Muscle layer of colon (tissue), 2 donors: ENCODE results near the gene RUNX1.

Source experiments
- H3K27ac ChIP-seq: one replicate; pipeline ENCODE4 v1.7.0; 2013; ENCODE audit warnings: low read depth, mild to moderate bottlenecking, low read length, moderate library complexity
- H3K27me3 ChIP-seq, 2 donors: one replicate each; pipeline ENCODE4 v1.7.0; 2013; ENCODE audit warnings: low read length in 2 of 2, mild to moderate bottlenecking in 2 of 2; ENCODE audit not compliant: insufficient read depth in 2 of 2, control insufficient read depth in 1 of 2
- H3K36me3 ChIP-seq: one replicate; pipeline ENCODE4 v1.7.0; 2013; ENCODE audit warnings: mild to moderate bottlenecking, low read length; ENCODE audit not compliant: insufficient read depth
- H3K4me1 ChIP-seq: one replicate; pipeline ENCODE4 v1.7.0; 2013; ENCODE audit warnings: mild to moderate bottlenecking, low read length; ENCODE audit not compliant: insufficient read depth
- H3K4me3 ChIP-seq, 2 donors: one replicate each; pipeline ENCODE4 v1.7.0; 2013; ENCODE audit warnings: low read length in 2 of 2, low read depth in 1 of 2, mild to moderate bottlenecking in 1 of 2, moderate library complexity in 1 of 2
- H3K9ac ChIP-seq: one replicate; pipeline ENCODE4 v1.7.0; 2013; ENCODE audit warnings: low read length
- H3K9me3 ChIP-seq: one replicate; pipeline ENCODE4 v1.7.0; 2013; ENCODE audit warnings: mild to moderate bottlenecking, low read length
- donor health status: abdominal sarcoma.
- donor health status: Adenocarcinoma of cecum.

Gene RUNX1

DNA sequence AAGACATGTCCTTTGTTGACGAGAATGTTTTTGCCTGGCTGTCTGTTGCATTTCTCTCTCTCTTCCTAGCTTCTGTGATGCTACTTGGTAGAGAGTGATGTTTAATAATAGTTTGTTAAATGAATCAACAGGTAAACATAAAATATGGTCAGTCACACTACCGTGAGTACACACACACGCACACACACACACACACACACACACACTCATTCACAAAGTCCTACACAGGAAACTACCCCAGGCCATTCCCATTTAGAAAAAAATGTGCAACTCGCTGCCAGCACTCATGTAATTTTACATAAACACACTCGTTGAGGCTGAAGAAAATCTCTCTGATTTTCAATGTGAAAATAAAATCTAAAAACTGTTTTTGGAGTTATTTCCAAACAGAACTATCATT lies 38.7 kb downstream of the RUNX1 start:
- Histone ChIP-seq H3K9me3 (no peaks in the 10 kb centered on the region), H3K27ac (no peak overlapping the region), H3K4me1 (no peaks in the 10 kb centered on the region), H3K36me3 (no peaks in the 10 kb centered on the region), H3K9ac (no peak overlapping the region), H3K27me3 (no peaks in the 10 kb centered on the region), H3K4me3 (no peak overlapping the region)

DNA sequence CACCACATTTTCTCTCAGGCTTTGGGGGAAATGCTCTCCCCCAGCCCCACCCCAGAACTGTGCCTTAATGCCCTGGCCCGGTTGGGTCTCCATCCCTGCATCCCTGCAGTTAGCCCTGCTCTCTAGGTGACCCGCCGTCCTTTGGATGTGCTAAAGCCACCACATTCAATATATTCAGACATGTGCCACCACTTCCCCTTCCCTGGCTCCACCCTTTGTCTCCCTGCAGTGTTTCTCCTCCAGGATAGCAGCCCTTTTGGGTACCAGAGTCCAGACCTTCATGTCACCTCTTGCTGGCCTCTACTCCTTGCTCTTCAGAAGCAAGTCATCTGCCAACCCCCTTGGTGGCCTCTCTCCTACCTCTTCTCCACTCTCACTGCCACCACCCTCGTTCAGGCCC lies 41.8 kb downstream of the RUNX1 start:
- H3K27ac ChIP-seq, result no peak overlapping the region

DNA sequence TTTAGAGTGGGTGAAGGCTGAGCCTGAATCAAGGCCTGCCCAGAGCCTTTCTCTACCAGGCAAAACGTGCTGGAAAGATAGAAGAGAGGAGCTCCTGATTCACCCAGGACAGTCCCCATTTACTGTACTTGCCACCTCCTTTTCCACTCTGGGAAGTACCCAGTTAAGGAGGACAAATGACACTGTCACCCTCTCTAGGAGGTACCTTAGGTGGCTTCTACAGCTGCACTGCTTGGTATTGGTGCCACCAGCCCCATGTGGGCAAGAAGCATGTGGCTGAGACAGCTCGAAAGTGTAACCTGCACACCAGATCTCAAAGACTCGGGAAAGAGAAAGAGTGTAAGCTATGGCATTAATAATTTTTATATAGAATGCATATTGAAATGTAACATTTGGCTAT lies 42.3 kb downstream of the RUNX1 start:
- Histone ChIP-seq H3K36me3 (no peaks in the 10 kb centered on the region), H3K27me3 (no peaks in the 10 kb centered on the region), H3K27ac (no peak overlapping the region), H3K9ac (no peak overlapping the region), H3K4me1 (no peaks in the 10 kb centered on the region), H3K9me3 (no peaks in the 10 kb centered on the region), H3K4me3 (no peak overlapping the region)

More for the DNA sequence above, 41.8 kb downstream of the RUNX1 start:
- H3K4me1 ChIP-seq, result no peaks in the 10 kb centered on the region
- no peaks in the 10 kb centered on the region for H3K27me3 ChIP-seq
- H3K9ac ChIP-seq, result no peak overlapping the region
- no peaks in the 10 kb centered on the region for H3K9me3 ChIP-seq
- H3K4me3 ChIP-seq, result no peak overlapping the region
- H3K36me3 ChIP-seq, result no peaks in the 10 kb centered on the region

DNA sequence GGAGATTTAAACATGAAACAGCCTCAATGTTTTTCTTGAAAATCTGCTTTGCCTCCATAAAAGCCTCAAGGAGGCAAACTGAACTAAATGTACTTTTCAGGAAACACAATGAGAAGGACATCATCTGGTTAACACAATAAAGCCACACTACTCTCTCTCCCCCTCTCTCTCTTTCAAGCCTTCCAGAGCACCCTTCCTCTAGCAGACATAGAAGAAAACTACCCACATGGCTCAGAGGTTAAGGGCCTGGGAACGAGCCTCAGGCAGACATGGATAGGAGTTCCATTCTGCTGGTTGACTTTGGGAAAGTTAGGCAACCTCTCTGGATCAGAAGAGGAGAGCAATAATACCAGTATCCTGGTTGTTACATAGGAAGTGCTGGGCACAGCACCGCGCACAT lies 42.9 kb downstream of the RUNX1 start:
- H3K27me3 ChIP-seq, result no peaks in the 10 kb centered on the region
- H3K9ac ChIP-seq, result no peak overlapping the region
- H3K4me1 ChIP-seq, result no peaks in the 10 kb centered on the region
- H3K36me3 ChIP-seq, result no peaks in the 10 kb centered on the region
- H3K27ac ChIP-seq, result no peak overlapping the region
- no peaks in the 10 kb centered on the region for H3K9me3 ChIP-seq
- H3K4me3 ChIP-seq, result no peak overlapping the region

DNA sequence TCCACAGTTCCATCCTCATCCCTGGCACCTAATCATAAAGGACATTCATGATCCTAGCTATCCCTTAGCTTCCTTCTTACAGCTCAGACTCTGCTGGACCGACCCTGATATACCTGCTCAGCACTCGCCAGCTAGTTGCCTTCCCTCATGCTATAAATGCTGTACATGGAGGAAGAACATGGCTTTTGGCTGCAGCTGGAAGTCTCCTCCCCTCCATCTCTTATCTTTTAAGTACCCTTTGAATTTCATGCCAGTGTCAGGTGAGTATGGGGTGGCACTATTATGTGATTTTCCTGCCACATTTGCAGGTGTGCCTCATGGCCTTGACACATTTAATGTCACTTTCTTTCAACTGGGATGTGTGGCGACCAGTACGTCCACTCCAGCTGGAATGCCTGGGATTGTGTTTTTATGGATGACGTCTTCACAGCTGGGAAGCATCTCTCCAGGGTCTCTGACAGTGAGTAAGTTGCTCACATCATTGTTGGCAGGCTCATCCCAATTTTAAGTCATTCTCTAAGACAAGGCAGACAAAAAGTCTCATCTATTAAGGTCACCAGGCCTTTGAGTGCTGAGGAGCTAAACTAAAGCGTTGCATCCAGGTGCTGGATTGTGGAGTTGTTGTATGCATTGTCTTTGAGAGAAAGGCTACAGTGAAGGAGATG lies 43.4 kb downstream of the RUNX1 start:
- Histone ChIP-seq H3K4me1 (no peaks in the 10 kb centered on the region), H3K27me3 (no peaks in the 10 kb centered on the region), H3K9me3 (no peaks in the 10 kb centered on the region), H3K9ac (no peak overlapping the region), H3K4me3 (no peak overlapping the region), H3K36me3 (no peaks in the 10 kb centered on the region), H3K27ac (no peak overlapping the region)

DNA sequence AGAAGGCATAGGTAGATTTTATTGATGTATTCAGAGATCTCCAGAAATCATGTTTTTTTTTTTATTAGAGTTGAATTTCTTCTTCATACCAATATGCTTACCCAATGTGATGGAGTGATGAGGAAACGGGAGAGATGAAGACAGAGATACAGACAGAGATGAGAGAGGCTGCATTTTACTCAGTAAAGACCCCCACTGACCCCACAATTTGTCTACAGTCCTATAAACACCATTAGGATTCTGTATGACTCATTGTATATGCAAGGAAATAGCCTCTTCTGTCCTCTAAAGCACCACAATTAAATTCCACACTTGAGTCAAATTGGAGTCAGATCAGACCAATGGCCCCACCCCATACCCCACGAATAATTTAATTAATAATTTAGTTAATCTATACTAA lies 44.0 kb downstream of the RUNX1 start:
- Histone ChIP-seq H3K9me3 (no peaks in the 10 kb centered on the region), H3K27me3 (no peaks in the 10 kb centered on the region), H3K9ac (no peak overlapping the region)

DNA sequence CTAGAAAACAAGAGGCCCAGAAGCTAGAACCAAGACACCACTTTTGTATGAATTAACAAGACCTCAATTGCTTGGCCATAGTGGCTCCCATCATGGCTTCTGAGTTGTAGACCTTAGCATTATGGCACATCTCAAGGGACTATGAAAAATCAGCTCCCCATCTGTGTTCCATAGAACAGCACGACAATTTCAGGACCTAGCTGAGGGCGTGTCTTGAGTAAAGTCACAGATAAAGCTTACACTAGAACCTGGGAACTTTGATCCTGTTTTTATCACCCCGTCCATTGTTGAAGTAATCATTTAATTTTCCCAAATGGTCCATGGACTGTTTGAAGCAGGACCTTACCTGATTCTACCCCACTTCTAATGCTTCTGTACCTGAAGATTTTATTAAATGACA lies 44.8 kb downstream of the RUNX1 start:
- Histone ChIP-seq H3K4me1 (peaks cover under 1% of the 10 kb centered on the region), H3K9me3 (no peaks in the 10 kb centered on the region), H3K27me3 (no peaks in the 10 kb centered on the region), H3K27ac (no peak overlapping the region), H3K36me3 (no peaks in the 10 kb centered on the region), H3K4me3 (no peak overlapping the region), H3K9ac (no peak overlapping the region)

More for the DNA sequence above, 44.0 kb downstream of the RUNX1 start:
- Histone ChIP-seq H3K27ac (no peak overlapping the region), H3K4me3 (no peak overlapping the region), H3K4me1 (no peaks in the 10 kb centered on the region), H3K36me3 (no peaks in the 10 kb centered on the region)

DNA sequence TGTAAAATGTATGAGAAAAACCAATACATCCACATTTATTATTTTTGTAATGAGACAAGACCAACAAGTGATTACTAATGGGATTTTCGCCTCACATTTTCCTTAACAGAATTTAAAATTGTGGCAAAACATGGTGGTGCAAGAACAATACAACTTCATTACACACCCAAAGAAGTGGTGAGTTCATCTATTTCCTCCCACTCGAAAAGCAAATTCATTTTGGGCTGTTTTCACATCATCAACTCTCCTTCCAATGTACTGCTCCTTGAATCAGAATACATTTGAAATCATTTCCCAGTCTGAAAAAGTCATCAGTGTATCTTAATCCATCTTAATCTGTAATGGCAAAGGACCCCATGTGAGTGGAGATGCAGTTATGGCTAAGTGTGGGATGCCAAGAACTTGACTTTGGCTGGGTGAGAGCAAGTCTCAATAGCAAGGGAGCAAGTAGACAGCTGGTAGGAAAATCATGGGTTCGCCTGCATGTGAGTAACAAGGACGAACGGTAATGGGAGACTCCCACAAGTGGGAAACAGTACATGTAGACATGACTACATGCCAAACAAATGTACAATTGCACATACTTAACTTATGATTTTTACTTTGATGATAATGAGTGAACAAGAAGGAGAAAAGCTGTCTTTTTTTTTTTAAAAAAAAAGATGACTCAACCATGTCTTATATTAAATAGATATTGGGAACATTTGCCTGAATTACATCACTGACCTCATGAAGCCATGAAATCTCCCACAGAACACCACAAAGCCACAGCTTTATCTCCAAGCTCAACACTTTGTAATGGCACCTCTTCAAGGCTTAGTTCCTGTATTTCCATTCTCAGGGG lies 46.0 kb downstream of the RUNX1 start:
- H3K4me1 ChIP-seq, result peaks cover 7% of the 10 kb centered on the region
- no peaks in the 10 kb centered on the region for H3K36me3 ChIP-seq
- no peaks in the 10 kb centered on the region for H3K9me3 ChIP-seq
- H3K9ac ChIP-seq, result no peak overlapping the region
- no peak overlapping the region for H3K27ac ChIP-seq
- H3K27me3 ChIP-seq, result no peaks in the 10 kb centered on the region
- H3K4me3 ChIP-seq, result no peak overlapping the region

DNA sequence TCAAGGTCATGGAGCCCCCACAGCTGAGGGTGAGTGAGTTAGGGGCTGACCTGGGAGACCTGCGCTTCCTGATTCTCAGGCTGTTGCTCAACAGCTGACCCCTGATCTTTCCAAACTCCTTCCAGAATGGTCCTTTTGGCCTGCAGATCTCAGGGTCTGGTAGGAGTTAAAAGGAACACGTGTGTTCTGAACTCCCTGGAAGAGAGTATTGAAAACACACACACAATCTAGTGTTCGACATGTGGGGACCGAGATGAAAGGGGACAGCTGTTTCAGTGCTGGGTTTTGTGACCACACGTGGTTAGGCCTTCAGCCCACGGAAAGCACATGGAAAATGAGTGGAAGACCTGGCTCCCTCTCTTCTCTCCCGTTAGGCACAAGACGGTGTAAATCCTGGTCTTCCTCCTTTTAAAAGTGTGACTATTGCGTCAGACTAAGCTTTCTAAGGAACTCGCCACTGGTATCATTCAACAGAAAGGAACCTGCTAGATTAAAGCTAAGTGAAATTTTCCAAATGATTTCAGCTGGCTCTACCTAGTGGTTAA lies 49.6 kb downstream of the RUNX1 start:
- Histone ChIP-seq H3K27me3 (no peaks in the 10 kb centered on the region), H3K4me1 (peaks cover 27% of the 10 kb centered on the region), H3K27ac (no peak overlapping the region), H3K4me3 (no peak overlapping the region), H3K9ac (no peak overlapping the region), H3K9me3 (no peaks in the 10 kb centered on the region), H3K36me3 (no peaks in the 10 kb centered on the region)

DNA sequence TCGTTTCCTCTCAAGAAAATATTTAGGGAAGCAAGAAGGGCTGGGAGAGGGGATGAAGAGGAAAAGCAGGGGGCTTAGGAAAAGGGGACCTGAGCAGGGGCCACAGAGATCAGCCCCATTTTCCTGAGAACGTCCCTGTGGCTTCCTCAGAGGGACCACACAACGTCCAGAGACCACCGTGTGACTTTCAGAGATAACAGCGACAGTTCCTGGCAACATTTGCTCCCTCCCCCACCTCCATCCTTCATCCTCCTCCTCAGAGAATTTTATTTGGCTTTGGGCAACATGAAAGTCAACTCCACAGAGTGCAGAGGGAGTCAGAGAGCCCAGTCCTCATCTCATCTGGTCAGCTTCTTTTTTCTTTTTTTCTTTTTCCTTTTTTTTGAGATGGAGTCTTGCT lies 50.9 kb downstream of the RUNX1 start:
- no peak overlapping the region for H3K4me3 ChIP-seq
- no peak overlapping the region for H3K9ac ChIP-seq
- H3K9me3 ChIP-seq, result no peaks in the 10 kb centered on the region
- H3K4me1 ChIP-seq, result peaks cover 27% of the 10 kb centered on the region
- H3K36me3 ChIP-seq, result no peaks in the 10 kb centered on the region
- H3K27ac ChIP-seq, result no peak overlapping the region
- H3K27me3 ChIP-seq, result no peaks in the 10 kb centered on the region

DNA sequence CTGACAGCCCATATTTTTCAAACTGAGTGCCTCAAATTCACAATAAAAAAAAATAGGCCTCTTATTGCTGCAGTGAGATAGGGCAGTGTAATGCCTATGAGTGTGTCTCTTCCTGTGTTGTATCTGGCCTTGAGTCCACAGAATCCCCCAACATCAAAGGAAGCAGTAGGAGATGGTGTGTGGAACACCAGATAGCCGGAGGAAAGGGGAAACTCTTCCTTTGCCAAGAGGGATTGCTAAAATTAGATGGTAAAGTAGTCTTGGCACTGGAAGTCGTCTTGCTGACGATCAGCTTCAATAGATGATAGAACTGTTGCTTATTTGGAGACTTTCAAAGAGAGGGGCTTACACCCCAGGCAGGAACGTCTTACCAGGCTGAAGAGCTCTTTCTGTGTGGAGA lies 51.8 kb downstream of the RUNX1 start:
- Histone ChIP-seq H3K9ac (no peak overlapping the region), H3K27ac (no peak overlapping the region), H3K9me3 (no peaks in the 10 kb centered on the region), H3K4me3 (no peak overlapping the region), H3K4me1 (peaks cover 27% of the 10 kb centered on the region), H3K27me3 (no peaks in the 10 kb centered on the region), H3K36me3 (no peaks in the 10 kb centered on the region)
